ENCODE measurements around the gene PTPN12.
"Not testable (repeated sequence)": the region's sequence is repeated elsewhere in the genome, so short reads cannot be mapped to it uniquely, and the experiment has no call there.

Gene PTPN12

DNA sequence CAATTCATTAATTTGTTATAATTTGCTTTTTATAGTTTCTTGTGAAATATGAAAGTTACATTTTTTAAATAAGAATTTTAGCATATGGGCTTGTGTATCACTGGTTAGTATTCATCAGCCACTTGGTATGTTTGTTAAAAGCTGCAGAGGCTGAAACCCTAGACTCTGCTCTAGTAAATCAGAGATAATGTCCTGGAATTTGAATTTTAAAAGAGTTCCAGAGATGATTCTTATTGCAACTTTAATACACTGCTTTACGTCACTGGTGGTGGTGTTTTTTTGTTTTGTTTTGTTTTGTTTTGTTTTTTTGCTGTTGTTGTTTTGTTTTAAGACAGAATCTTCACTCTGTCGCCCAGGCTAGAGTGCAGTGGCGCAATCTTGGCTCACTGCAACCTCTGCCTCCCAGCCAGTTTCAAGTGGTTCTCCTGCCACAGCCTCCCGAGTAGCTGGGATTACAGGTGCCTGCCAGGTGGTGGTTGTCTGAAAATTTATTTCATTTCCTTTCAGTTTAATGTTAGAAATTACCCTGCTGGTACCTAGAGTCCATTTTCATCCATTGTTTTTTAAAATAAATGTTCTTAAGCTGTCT, 43.8 kb downstream of the PTPN12 start:
- DNase-seq, result peak; percentile 65

DNA sequence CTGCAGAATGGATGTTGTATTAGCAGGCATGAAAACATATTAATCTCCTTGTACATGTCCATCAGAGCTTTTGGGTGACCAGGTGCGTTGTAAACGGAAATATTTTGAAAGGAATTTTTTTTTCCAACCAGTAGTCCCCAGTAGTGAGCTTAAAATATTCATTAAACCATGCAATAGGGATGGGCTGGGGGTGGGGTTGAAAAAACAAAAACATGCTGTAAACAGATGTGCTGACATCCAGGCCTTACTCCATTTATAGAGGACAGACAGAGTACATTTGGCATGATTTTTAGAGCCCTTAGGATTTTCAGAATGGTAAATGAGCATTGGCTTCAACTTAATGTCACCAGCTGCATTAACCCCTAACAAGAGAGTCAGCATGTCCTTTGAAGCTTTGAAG, 50.2 kb downstream of the PTPN12 start:
- no peak for DNase-seq

DNA sequence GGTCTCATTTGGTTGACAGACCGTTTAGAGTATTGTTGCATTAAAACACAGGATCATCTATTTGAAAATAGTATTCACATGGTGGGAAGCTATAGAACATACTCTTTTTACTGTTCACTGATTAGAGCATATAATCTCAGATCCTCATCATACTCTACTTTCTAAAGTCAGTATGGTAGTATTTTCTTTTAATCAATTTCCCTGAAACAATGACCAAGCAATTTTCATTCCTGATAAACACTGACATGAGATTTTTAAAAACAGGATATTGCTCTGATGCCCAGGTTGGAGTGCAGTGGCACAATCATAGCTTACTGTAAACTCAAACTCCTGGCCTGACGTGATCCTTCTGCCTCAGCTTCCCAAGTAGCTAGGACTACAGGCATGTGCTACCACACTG, 63.9 kb downstream of the PTPN12 start:
- DNase-seq, result no peak

DNA sequence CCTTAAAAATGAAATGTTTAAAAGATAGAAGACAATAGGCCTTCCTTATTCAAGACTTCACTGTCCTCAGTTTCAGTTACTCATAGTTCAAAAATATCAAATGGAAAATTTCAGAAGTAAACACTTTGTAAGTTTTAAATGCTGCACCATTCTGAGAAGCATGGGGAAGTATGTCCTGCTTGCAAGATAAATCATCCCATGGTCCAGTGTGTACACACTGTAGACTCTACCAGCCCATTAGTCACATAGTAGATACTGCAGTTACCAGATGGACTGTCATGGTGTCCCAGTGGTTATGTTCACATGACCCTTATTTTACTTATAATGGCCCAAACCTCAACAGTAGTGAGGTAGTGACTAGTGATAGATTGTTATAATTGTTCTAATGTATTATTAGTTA, 69.5 kb downstream of the PTPN12 start:
- DNase-seq, result no peak

DNA sequence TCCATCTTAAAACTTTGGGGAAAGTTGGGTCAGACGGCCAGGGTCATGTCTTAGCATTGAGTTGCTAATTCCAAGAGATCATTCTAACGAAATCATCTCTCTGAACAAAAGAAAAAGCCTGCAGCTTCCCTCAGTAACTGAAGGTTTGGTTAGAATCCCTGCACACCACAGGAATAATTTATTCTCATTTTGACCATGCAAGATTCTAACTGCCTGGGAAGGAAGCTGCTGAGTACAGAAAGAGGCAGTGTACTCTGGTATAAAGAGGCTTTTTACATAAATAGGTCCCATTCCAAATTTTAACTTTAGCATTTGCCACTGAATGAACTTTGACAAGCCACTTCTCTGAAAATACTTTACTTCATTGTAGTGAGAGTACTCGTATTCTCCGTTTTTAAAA, 82.2 kb downstream of the PTPN12 start:
- no peak for DNase-seq

DNA sequence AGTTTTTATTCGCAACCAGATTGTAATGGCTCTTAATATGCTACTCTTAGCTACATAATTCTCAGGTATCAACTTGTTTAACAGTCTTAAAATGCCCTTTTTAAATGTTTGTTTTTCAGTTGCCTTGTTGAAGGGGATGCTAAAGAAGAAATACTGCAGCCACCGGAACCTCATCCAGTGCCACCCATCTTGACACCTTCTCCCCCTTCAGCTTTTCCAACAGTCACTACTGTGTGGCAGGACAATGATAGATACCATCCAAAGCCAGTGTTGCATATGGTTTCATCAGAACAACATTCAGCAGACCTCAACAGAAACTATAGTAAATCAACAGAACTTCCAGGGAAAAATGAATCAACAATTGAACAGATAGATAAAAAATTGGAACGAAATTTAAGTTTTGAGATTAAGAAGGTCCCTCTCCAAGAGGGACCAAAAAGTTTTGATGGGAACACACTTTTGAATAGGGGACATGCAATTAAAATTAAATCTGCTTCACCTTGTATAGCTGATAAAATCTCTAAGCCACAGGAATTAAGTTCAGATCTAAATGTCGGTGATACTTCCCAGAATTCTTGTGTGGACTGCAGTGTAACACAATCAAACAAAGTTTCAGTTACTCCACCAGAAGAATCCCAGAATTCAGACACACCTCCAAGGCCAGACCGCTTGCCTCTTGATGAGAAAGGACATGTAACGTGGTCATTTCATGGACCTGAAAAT, 89.7 kb downstream of the PTPN12 start:
- DNase-seq, result no peak

DNA sequence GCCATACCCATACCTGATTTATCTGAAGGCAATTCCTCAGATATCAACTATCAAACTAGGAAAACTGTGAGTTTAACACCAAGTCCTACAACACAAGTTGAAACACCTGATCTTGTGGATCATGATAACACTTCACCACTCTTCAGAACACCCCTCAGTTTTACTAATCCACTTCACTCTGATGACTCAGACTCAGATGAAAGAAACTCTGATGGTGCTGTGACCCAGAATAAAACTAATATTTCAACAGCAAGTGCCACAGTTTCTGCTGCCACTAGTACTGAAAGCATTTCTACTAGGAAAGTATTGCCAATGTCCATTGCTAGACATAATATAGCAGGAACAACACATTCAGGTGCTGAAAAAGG, 90.2 kb downstream of the PTPN12 start:
- DNase-seq, result no peak

DNA sequence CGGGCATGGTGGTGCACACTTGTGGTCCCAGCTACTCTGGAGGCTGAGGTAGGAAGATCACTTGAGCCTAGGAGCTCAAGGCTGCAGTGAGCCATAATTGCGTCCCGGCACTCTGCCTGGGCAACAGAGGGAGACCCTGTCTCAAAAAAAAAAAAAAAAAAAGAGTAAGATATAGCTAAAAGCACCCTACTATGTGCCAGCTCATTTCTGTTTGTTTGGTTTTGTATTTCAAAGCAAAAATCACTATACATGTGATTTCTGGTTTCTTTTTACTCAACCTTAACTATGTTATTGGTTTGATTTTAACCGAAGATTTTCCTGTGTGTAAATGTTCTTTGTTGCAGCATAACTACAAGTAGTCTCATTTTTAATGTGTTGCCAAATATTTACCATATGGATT, 92.7 kb downstream of the PTPN12 start:
- DNase-seq, result no peak

DNA sequence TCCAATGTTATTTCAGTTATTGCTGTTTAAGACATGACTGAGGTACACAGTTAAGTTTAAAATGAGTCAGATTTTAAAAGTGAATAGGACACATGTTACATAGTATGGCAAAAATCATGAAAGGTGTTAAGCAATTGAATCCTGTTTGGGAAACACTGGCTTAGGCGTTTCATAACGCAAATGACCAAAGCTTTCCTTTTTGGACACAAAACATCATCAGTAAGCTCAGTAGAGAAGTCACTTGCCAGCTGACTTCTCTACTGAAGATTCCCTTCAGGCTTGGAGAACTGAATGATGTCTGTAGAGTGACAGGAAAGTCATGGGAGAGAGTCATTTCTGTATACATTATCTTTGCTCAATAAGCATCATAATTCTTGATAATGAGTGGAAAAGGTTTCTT, 94.7 kb downstream of the PTPN12 start:
- no peak for DNase-seq

DNA sequence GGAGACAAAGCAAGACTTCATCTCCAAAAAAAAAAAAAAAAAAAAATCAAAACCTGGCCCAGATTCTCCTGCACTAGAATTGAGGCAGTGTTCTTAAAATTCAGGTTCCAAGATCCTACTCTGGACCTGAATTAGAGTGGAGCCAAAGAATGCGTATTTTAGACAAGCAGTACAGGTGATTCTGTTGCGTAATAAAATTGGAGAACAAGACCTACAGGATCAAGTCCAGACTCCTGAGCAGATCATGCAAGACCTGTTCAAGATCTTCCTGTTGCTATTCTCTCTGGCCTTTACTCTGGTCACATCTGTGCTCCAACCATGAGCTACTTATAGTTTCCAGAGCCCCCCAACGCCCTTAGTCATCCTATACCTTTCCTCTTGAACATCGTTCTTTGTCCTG, 107.7 kb downstream of the PTPN12 start:
- no peak for DNase-seq

DNA sequence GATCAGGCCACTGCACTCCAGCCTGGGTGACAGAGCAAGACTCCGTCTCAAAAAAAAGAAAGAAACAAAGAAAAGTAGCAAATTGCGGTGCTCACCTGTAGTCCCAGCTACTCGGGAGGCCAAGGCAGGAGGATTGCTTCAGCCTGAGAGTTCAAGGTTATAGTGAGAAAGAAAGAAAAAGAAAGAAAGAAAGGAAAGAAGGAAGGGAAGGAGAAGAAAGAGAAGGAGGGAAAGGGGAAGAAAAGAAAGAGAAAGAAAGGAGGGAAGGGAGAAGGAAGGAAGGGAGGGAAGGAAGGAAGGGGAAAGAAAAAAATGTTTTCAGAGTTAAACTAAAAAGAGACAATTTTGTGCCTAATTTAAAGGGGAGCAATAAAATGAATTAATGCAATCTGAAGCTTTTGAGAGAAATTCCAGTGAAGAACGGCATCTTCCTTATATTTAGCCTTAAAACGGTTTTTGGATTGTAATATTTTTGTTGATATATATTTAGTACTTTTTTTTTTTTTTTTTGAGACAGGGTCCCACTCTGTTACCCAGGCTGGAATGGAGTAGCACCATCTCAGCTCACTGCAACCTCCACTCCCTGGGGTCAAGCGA, 111.7 kb downstream of the PTPN12 start:
- DNase-seq, result no peak

DNA sequence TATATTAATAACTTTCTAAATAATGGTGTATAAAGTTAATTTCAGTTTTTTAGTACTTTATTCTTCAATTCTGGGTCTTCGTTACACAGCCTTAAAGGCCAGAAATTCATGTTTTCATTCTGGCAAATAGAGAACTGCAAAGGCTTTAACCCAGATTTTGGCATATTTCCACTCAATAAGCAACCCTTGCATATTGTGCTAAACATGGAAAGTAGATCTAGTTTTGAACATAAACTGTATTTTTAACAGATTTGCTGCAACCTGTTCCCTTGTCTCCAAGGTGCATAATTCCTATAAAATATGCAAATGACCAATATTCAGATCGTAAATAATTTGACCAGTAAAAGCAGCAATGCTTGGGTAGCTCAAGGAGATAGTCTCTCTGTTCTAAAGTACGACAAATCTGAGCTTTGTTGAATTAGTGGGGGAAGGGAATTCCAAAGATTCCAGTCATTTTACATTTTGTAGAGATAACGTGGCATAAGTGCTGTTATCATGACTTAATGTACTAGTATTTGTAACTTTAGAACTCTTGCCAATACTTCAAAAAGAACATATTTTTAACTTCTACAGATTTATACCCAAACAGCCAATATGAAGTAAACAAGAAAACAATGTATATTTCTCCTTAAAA, 112.7 kb downstream of the PTPN12 start:
- no peak for DNase-seq

DNA sequence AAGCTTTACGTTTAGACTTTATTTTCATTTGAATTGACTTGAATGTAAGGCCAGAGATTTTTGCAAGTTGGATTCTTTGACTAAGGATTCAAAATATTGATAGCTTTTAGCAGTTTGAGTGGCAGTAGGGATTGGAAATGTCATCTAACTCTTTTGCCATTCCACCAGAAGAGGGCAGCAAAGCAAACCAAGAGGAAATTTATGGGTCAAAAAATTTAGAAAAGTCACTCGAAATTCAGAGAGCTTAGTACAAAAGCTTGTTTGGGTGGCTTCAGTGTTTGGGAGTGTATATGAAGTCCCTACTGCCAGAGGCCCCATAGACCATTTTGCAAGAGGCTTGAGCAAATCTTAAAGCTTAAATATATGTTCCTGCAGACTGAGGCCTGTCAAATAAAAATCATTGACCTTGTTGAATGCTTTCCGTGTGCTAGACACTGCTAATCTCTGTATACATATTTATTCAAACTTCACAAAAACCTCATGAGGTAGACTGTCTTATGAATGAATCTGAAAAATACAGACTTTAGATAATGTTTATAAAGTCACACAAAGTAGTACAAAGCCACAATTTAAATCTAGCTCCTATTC, 114.6 kb downstream of the PTPN12 start:
- DNase-seq, result peak; percentile 28

DNA sequence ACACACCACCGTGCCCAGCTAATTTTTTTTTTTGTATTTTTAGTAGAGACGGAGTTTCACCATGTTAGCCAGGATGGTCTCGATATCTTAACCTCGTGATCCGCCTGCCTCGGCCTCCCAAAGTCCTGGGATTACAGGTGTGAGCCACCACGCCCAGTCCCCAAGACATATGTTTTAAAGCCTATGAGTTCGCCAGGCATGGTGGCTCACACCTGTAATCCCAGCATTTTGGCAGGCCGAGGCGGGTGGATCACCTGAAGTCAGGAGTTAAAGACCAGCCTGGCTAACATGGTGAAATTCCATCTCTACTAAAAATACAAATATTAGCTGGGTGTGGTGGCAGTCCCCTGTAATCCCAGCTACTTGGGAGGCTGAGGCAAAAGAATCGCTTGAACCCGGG, 115.7 kb downstream of the PTPN12 start:
- DNase-seq, result not testable (repeated sequence)

DNA sequence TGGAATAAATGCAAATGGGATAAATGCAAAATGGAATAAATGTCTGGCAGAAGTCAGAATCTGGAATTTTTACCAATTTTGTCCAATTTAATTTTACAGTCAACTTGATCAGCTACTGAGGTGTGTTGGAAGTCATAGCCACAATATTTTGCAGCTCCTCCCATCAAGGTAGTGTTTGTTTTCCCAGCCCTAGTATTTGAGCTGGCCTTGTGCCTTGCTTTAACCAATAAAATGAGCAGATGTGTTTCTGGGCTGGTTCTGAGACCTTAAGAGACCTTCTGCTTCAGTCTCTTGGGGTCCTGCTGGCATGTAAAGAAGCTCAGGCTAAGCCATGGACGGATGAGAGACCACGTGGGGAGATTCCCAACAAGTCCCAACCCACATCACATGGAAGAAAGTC, 116.5 kb downstream of the PTPN12 start:
- peak; percentile 54 for DNase-seq

DNA sequence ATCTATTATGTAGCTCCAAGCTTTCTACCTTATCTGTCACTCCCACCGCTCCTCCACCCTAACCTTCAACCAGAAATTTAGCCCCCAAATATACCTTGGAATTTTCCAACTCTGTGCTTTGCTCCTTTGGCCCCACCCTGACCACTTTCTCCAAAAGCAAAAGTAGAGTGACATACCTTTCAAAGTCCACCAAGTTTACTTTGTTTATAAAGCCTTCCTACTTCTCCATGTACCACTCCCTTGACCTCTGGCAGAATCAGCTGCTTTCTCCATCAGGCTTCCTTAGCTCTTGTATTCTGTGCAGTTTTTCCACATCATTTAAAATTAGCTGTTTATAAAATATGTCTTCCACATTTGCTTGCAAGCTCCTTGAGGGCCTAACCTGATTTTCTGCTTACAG, 118.3 kb downstream of the PTPN12 start:
- DNase-seq, result no peak

DNA sequence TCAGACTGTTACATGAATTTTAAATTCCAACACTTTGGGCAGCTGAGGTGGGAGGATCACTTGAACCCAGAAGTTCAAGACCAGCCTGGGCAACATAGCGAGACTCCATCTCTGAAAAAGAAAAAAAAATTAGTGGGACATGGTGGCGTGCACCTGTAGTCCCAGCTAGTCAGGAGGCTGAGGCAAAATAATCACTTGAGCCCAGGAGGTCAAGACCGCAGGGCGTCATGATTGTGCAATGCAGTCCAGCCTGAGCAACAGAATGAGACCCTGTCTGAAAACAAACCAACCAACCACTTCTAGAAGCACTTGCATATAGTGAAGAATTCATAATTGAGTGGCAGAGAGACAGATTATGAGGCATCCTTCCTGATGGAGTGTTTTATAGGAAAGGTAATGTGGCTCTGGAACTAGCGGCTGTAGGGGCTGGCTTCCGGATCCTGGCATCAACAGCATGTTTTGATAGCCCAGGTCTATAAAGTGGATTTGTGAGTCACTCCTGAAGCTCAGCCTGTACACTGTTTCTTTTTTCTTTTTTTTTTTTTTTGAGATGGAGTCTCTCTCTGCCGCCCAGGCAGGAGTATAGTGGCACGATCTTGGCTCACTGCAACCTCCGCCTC, 118.9 kb downstream of the PTPN12 start:
- DNase-seq, result no peak

DNA sequence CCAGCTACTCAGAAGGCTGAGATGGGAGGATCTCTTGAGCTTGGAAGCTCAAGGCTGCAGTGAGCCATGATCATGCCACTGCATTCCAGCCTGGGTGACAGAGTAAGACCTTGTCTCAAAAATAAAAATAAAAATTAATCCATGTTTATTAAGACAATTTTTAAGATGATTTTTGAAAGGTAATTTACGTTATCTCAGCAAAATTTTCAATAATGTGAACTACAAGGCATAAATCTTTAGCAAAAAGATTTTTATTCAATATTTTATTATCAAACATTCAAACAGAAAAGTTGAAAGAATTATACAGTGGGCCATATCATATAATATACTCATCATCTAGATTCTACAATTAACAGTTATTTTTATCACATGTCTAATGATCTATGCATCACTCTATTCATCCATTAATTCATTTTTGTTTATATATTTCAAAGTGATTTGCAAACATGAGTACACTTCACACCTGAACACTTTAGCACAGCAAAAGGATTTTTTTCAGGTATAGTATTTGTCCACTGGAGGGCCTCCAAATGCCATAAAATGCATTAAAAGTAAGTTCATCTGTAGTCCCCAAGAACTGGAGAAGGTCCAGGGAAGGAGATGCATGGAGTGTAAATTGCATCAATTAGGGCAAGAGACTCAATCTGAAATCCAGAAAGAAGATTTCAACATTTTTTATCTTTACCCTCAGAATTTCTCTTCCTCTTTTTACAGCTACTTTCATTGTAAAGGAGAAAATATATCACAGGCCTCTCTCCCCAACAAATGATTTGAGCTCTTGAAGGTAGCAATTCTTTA, 120.5 kb downstream of the PTPN12 start:
- peak; percentile 74 for DNase-seq

DNA sequence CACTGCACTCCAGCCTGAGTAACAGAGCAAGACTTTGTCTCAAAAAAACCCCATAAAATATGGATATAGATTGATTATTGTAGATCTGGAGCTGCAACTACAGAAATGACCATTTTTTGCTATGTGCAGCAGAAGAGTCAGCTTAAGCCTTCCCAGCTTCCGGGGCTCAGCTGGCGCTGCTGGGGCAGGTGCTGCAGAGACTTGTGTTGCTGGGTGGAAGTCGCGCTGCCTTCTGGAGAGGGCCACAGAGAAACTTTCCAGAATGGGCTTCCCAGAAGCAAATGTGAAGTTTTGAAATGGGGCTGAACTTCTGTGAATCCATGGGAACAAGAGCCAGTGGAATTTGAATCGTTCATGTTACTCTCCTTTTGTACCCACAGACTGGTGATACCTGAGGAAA, 121.8 kb downstream of the PTPN12 start:
- no peak for DNase-seq

DNA sequence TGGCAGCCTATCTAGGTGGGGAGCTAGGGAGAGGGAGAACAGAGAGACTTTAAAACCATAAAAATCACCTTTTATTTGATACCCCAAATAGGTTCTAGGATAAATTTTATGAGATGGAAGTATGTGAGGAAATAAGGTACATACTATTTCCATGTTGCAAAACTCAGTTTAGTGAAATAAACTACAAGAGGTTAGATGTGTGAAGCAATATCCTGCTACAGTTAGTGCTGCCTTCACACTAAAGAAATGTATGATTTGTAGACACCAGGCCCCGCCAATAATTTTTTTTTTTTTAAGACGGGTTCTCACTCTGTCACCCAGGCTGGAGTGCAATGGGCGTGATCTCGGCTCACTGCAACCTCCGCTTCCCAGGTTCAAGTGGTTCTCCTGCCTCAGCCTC, 124.7 kb downstream of the PTPN12 start:
- no peak for DNase-seq

DNA sequence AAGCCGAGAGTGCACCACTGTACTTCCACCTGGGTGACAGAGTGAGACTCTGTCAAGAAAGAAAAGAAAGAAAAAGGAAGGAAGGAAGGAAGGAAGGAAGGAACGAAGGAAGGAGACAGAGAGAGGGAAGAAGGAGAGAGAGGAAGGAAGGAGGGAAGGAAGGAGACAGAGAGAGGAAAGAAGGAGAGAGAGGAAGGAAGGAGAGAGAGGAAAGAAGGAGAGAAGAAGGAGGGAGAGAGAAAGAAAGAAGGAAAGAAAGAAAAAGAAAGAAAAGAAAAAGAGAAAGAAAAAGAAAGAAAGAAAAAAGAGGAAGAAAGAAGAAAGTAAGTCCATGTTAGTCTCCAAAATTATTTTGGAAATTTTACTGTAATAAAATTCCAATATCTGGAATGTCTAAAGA, 125.8 kb downstream of the PTPN12 start:
- DNase-seq, result no peak

DNA sequence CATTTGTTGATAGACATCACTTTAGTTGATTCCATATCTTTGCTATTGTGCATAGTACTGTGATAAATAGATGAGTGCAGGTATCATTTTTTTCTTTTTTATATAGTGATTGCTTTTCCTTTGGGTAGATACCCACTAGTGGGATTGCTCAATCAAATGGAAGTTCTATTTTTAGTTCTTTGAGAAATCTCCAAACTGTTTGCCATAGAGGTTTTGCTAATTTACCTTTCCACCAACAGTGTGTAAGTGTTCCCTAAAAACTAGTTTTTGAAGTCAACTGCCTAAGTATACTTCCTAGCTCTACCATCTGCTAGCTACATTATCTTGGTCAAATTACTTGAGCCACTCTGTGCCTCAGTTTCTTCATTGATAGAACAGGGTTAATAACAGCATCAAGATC, 127.6 kb downstream of the PTPN12 start:
- DNase-seq, result no peak

DNA sequence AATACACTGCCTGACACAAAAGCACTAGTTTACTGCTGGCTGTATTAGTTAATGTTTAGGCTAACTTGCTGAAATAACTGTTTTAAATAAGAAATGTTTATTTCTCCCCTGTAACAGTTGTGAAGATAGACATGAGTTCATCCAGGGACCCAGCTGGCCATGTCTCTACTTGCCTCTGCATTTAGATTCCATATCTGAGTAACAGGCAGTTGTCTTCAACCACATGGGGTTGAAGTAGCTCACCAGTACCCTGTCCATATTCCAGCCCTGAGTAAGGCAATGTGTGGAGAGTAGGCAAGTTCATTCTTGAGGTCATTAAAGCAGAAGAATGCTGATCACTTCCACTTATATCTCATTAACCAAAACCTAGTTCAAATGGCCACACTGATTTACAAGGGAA, 128.1 kb downstream of the PTPN12 start:
- no peak for DNase-seq
